HG03342 (cell line): ENCODE data around the gene NUP107.

ENCODE experiments used
- ATAC-seq: cut with Tn5 transposase; IDR thresholded peaks from one replicate; pipeline ENCODE4 v1.9.1; 2021; ENCODE audit warnings: mild to moderate bottlenecking, moderate library complexity; ENCODE audit not compliant: unreplicated experiment

Gene NUP107

GRCh38 chr12:68794653-68795251 lies 108.0 kb downstream of the NUP107 start:
- ATAC-seq: no peak
